HG03457 (cell line): ENCODE results near the gene FBXO21.

Experiments
- ATAC-seq: cut with Tn5 transposase; IDR thresholded peaks from one replicate; pipeline ENCODE4 v1.9.1; 2021; ENCODE audit warnings: moderate number of reproducible peaks; ENCODE audit not compliant: unreplicated experiment

Gene FBXO21

DNA sequence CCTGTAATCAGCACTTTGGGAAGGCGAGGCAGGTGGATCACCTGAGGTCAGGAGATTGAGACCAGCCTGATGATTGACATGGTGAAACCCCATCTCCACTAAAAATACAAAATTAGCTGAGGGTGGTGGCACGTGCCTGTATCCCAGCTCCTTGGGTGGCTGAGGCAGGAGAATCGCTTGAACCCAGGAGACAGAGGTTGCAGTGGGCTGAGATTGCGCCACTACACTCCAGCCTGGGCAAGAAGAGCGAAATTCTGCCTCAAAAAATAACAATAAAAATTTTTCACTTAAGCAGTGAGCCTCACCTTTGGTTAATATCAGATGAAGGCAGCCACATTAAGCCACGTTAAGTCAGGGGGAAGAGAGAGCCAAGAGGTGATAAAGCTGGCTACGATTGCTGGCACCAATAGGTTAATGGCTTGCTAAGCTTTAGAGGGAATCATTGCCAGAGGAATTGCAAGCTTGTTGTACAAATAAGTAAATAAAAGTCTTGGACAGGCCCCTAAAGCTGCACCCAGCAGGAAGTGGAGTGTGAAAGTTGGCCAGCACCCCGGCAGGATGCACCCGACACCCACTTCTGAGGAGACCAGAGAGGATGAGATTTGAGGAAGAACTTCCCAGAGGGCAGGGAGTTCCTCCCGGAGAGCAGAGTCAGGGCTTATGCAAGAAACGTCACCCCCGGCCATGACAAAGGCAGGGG, 49.7 kb downstream of the FBXO21 start:
- no peak for ATAC-seq

GRCh38 chr12:117139025-117139717, 51.1 kb downstream of the FBXO21 start:
- no peak for ATAC-seq

DNA sequence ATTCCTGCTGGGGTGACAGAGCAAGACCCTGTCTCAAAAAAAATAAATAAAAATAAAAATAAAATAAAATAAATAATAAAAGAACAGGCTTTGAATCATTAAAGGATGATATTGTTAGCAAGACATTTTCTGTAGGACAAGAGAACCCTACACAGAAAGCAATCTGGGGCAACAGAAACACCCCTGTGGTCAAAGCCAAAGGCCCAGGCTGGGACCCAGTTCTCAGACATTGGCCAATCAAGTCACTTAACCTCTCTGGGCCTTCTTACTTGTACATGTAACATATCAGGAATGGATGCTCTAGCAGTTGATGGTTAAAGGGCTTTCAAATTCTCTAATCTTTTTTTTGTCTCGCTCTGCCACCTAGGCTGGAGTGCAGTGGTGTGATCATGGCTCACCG, 55.5 kb downstream of the FBXO21 start:
- no peak for ATAC-seq

DNA sequence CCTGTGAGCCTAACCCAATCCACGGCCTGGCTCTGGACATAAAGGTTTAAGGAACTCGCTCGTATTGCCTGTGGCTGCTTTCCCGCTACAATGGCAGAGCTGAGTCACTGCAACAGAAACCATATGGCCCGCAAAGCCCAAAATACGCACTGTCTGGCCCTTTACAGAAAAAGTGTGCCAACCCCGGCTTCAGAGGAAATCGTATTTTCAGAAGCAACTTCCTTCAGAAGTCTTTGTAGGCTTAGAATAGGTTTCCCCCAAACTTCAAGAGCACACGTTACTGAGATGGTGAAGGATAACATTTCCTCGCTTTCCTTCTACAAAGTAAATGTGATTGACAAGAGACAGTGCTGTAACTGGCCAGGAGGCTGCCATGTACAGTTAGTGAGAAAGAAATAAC, 56.2 kb downstream of the FBXO21 start:
- no peak for ATAC-seq

- ATAC-seq: no peak
Observed at GRCh38 chr12:117130801-117131200, 59.5 kb downstream of the FBXO21 start.

GRCh38 chr12:117129391-117129790, 60.9 kb downstream of the FBXO21 start:
- ATAC-seq: no peak

DNA sequence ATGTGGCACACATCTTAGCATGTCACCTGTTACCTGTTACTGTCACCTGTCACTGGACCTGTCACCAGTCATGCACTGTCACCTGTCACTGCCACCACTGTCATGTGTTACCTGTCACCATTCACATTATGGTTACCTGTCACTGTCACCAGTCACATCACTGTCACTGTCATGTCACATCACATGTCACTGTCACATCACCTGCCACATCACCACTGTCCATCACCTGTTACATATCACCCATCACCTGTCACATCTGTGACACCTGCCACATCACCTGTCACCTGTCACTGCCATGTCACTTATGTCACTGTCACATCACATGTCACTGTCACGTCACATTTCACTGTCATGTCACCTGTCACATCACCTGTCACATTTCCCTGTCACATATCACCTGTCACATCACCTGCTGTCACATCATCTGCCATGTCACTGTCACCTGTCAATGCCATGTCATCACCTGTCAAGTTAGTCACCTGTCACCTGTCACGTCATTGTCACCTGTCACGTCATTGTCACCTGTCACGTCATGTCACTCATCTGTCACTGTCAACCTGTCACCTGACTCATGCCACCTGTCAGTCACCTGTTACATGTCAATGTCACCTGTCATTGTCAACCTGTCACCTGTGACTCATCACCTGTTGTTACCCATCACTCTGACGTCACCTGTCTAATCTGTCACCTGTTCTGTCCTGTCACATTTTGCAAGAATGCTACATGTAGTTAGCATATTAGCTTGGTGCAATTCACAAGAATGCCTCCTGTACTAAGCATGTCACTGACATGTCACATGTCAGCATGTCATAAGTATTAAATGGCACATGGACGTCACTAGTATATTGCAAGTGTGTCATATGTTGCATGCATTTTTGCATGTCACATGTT, 62.1 kb downstream of the FBXO21 start:
- ATAC-seq: no peak

GRCh38 chr12:117126335-117126734, 63.9 kb downstream of the FBXO21 start:
- no peak for ATAC-seq

DNA sequence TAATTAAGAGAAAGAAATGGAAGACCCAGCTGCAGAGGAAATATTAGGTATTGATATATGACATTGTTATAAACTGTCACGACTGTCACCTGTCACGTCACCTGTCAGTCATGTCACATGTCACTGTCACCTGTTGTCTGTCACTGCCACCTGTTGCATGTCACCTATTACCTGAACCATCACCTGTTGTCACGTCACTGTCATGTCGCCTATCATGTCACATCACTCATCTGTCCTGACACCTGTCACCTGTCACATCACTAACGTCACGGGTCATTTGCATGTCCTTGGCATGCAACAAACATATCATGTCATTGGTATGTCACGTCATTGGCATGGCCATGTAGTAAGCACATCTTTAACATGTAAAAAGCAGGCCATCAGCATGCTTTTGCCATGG, 64.5 kb downstream of the FBXO21 start:
- no peak for ATAC-seq

GRCh38 chr12:117125272-117125613, 65.0 kb downstream of the FBXO21 start:
- ATAC-seq: no peak

- ATAC-seq: no peak
Observed at GRCh38 chr12:117124421-117125271, 65.6 kb downstream of the FBXO21 start.

GRCh38 chr12:117121441-117121840, 68.8 kb downstream of the FBXO21 start:
- ATAC-seq: no peak

DNA sequence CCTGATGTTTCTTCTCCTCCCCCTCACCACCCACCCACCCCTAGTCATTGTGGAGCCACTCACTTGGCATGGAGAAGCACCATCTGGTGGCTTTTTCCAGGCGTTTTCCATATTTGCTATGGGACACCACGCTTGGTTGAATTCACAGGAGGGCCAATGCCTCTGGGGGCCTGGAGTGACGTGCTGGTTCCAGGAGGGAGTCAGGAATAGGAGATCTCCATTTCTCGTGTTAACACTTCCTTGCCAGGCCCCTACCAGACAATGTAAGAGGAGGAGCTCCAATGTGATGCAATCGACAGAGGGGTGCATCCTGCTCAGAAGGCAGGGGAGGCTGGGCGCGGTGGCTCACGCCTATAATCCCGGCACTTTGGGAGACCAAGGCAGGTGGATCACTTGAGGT, 69.5 kb downstream of the FBXO21 start:
- ATAC-seq: no peak

DNA sequence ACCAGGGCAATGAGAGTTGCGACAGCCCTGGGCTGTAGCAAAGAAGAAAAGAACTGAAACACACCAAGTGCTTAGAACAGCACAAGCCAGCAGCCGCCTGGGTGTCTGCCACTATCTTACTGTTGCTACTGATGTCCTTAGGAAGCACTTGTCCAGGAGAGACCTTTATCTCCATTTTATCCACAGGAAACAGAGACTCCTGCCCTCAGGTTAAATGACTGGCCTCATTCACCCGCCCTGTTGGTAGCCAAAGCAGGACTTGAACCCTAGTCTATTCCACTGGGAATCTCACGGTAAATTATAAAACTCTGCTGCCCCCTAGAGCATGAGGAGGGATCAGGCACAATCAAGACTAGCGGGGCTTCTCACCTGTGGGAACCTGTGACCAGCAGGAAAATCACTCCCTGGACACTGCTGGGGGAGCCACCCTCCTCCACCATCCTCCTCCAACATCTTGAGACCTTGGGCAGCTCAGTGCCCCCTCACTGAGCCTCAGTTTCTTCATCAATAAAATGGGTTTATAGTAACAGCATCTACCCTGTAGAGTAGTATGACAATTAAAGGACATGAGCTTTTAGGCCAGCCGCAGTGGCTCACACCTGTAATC, 70.6 kb downstream of the FBXO21 start:
- ATAC-seq: no peak

DNA sequence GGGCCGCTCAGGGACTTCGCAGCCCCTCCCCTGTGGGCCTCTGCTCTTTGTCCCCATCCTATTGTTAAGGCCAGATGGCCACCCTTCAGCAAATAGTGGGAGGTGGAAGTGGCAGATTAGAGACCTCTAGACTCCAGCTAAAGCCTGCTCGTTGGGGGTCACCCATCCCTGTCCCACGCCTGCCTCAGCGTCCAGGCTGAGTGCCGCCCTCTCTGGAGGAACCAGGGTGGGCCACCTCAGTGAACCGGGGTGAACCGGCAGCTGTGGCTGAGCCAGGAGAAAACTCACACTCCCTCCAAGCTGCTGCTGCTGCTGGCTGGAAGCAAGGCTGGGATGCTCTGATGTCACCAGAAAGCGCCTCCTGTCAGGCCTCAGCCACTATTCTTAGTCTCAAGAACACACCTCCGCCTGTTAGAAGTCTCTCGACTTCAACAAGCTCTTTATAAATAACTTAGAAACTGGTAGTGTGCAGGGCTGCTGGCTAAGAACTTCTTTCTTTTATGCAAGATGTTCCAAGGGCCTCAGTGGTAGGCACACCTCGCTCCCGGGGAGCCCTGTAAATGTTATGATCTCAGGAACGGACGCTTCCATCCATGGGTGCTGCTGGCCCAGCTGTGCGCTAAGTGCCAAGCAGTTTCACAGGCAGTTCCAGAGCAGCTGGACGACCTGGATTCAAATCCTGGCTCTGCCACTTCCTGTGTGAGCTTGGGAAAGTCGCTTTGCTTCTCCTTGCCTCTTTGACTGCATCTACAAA, 71.3 kb downstream of the FBXO21 start:
- ATAC-seq: no peak

GRCh38 chr12:117114784-117115183, 75.5 kb downstream of the FBXO21 start:
- ATAC-seq: no peak

DNA sequence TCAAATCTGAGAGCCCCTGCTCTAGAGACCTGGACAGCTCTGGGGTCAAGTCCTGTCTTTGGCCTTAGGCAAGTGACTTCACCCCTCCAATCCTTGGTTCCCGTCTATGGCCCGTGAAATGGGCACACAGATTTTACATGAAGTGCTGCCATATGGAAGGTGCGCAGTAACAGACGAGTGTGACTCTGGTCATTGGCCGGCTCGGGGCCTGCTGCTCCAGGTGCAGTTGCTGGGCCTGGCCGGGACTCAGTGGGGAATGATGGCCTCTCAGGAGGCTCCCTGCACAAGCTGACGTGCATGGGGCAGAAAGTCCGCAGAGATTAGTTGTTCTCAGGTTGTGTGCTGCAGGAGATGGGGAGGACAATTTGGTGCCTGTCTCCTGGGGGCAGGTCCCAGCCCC, 77.0 kb downstream of the FBXO21 start:
- ATAC-seq: no peak

- ATAC-seq: no peak
Observed at GRCh38 chr12:117111821-117112595, 78.3 kb downstream of the FBXO21 start.

DNA sequence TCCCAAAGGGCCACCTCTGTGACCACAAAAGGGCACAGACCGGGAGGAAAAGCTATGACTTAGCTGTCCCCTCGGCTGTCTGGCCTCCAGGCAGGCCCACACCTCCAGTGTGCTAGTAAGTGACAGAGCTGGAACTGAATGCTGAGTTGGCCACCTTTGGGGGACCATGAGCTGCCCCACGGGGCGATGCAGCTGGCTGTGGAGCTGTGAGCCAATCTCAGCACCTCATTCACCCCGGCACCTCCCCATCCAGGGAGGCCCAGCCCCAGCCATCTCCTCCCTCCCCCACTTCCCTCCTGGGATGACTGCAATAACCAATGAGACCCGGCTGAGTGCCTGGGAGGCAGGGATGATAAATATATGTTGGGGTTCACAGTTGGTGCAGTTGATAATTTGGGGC, 78.9 kb downstream of the FBXO21 start:
- no peak for ATAC-seq
